GM23248 (cell line): ENCODE data around the gene MTMR6.

Experiments
- EZH2 ChIP-seq: fragments of 200-600 bp; sonication (generic); IDR thresholded peaks from 2 replicates; pipeline ENCODE4 v1.6.1; 2018; ENCODE audit warnings: antibody characterized with exemption, mild to moderate bottlenecking; ENCODE audit not compliant: insufficient read depth, poor library complexity, severe bottlenecking
- EZH2phosphoT487 ChIP-seq: fragments of 200-600 bp; sonication (generic); IDR thresholded peaks from 2 replicates; pipeline ENCODE4 v1.6.1; 2018; ENCODE audit warnings: antibody characterized with exemption, moderate library complexity, mild to moderate bottlenecking, low read depth; ENCODE audit not compliant: insufficient read depth

GRCh38 chr13:25198647-25199046 is 88.6 kb downstream of the MTMR6 start:
- TF ChIP-seq EZH2 (no peak), EZH2phosphoT487 (no peak)
